ENCODE measurements around the gene ZNF195. TPM values are rescaled to one million over a fixed set of nuclear protein-coding genes. Genes with fewer than 3 reads are reported as not detected.
A peak's percentile ranks its signal among the peaks of the same experiment; 100 is the strongest.
"Not testable (repeated sequence)": the region's sequence is repeated elsewhere in the genome, so short reads cannot be mapped to it uniquely, and the experiment has no call there.

ZNF195 gene
- total and polyA plus RNA-seq, 2 experiments from 2014 or later, result 101 to 116 TPM

GRCh38 chr11:3402861-3403250, 23.9 kb upstream of the ZNF195 start:
- not testable (repeated sequence) for H3K36me3 ChIP-seq (ENCODE audit: insufficient read depth); H3K27ac Mint-ChIP-seq; ATAC-seq; DNase-seq (ENCODE audit: low spot score); H3K4me2 ChIP-seq; H3K4me3 ChIP-seq; H2AFZ ChIP-seq; H3K4me1 ChIP-seq (ENCODE audit: insufficient read depth); H3K9me3 Mint-ChIP-seq; H3K4me3 Mint-ChIP-seq; H3K4me1 Mint-ChIP-seq; H3K27ac ChIP-seq (ENCODE audit: low read depth); H3K27me3 Mint-ChIP-seq (ENCODE audit: insufficient read depth, low read depth, poor library complexity); H3K27me3 ChIP-seq (ENCODE audit: insufficient read depth); H3F3A ChIP-seq (replicated peaks; ENCODE audit: low read depth); H4K20me1 ChIP-seq (replicated peaks; ENCODE audit: insufficient read depth); H3K79me2 ChIP-seq (replicated peaks; ENCODE audit: insufficient read depth); H3K9me2 ChIP-seq (ENCODE audit: insufficient read depth)
- H3K36me3 Mint-ChIP-seq (ENCODE audit: low read depth), result peaks cover 94% of the 10 kb centered on the region

GRCh38 chr11:3402181-3402860, 23.4 kb upstream of the ZNF195 start:
- H3K9me3 Mint-ChIP-seq; H3K4me3 Mint-ChIP-seq; H3K27me3 Mint-ChIP-seq (ENCODE audit: insufficient read depth, low read depth, poor library complexity); H3K27me3 ChIP-seq (ENCODE audit: insufficient read depth); H3K4me2 ChIP-seq; H3K4me3 ChIP-seq; ATAC-seq; H3K27ac ChIP-seq (ENCODE audit: low read depth); H3F3A ChIP-seq (replicated peaks; ENCODE audit: low read depth); H4K20me1 ChIP-seq (replicated peaks; ENCODE audit: insufficient read depth); H3K4me1 ChIP-seq (ENCODE audit: insufficient read depth); DNase-seq (ENCODE audit: low spot score); H3K36me3 ChIP-seq (ENCODE audit: insufficient read depth); H3K4me1 Mint-ChIP-seq; H2AFZ ChIP-seq; H3K9me2 ChIP-seq (ENCODE audit: insufficient read depth); H3K79me2 ChIP-seq (replicated peaks; ENCODE audit: insufficient read depth): not testable (repeated sequence)
- Mint-ChIP-seq H3K27ac (peak overlapping the region; percentile 84; the same call in 1 of the 2 replicates), H3K36me3 (ENCODE audit: low read depth) (peaks cover 95% of the 10 kb centered on the region)

- not testable (repeated sequence) for H3K27me3 Mint-ChIP-seq (ENCODE audit: insufficient read depth, low read depth, poor library complexity); H2AFZ ChIP-seq; H3K36me3 ChIP-seq (ENCODE audit: insufficient read depth); H3K4me2 ChIP-seq; H3K4me1 ChIP-seq (ENCODE audit: insufficient read depth); H3K79me2 ChIP-seq (replicated peaks; ENCODE audit: insufficient read depth); H3F3A ChIP-seq (replicated peaks; ENCODE audit: low read depth); H3K27me3 ChIP-seq (ENCODE audit: insufficient read depth); H3K4me3 ChIP-seq; H3K4me1 Mint-ChIP-seq; ATAC-seq; H3K27ac ChIP-seq (ENCODE audit: low read depth); H3K27ac Mint-ChIP-seq; H4K20me1 ChIP-seq (replicated peaks; ENCODE audit: insufficient read depth); DNase-seq (ENCODE audit: low spot score); H3K4me3 Mint-ChIP-seq; H3K9me3 Mint-ChIP-seq; H3K9me2 ChIP-seq (ENCODE audit: insufficient read depth)
- H3K36me3 Mint-ChIP-seq (ENCODE audit: low read depth), result peaks cover 94% of the 10 kb centered on the region
Observed at GRCh38 chr11:3401052-3401451, 22.1 kb upstream of the ZNF195 start.

- H3K9me2 ChIP-seq (ENCODE audit: insufficient read depth); H3K4me1 Mint-ChIP-seq; H3K79me2 ChIP-seq (replicated peaks; ENCODE audit: insufficient read depth); H3K27ac ChIP-seq (ENCODE audit: low read depth); H2AFZ ChIP-seq; H4K20me1 ChIP-seq (replicated peaks; ENCODE audit: insufficient read depth); DNase-seq (ENCODE audit: low spot score); H3K4me3 ChIP-seq; H3K4me1 ChIP-seq (ENCODE audit: insufficient read depth); H3K9me3 Mint-ChIP-seq; H3K36me3 ChIP-seq (ENCODE audit: insufficient read depth); ATAC-seq; H3K27me3 ChIP-seq (ENCODE audit: insufficient read depth); H3K4me3 Mint-ChIP-seq; H3F3A ChIP-seq (replicated peaks; ENCODE audit: low read depth); H3K4me2 ChIP-seq: not testable (repeated sequence)
- Mint-ChIP-seq H3K27me3 (ENCODE audit: insufficient read depth, low read depth, poor library complexity) (peaks cover 15% of the 10 kb centered on the region), H3K27ac (peak overlapping the region; percentile 81; the same call in 1 of the 2 replicates), H3K36me3 (ENCODE audit: low read depth) (peaks cover 96% of the 10 kb centered on the region)
Observed at GRCh38 chr11:3398509-3398908, 19.6 kb upstream of the ZNF195 start.

GRCh38 chr11:3398106-3398505, 19.2 kb upstream of the ZNF195 start:
- H3K36me3 ChIP-seq (ENCODE audit: insufficient read depth); H3K27ac Mint-ChIP-seq: not testable (repeated sequence)

GRCh38 chr11:3397210-3397609, 18.3 kb upstream of the ZNF195 start:
- not testable (repeated sequence) for H3K4me2 ChIP-seq

More at GRCh38 chr11:3398106-3398505, 19.2 kb upstream of the ZNF195 start:
- not testable (repeated sequence) for H3K27me3 ChIP-seq (ENCODE audit: insufficient read depth); H3K4me1 ChIP-seq (ENCODE audit: insufficient read depth); H3K4me3 Mint-ChIP-seq; ATAC-seq; H3K4me2 ChIP-seq; H3K79me2 ChIP-seq (replicated peaks; ENCODE audit: insufficient read depth); H3K4me1 Mint-ChIP-seq; H3K27ac ChIP-seq (ENCODE audit: low read depth); H3K9me2 ChIP-seq (ENCODE audit: insufficient read depth); DNase-seq (ENCODE audit: low spot score); H3K4me3 ChIP-seq; H4K20me1 ChIP-seq (replicated peaks; ENCODE audit: insufficient read depth); H3F3A ChIP-seq (replicated peaks; ENCODE audit: low read depth); H2AFZ ChIP-seq; H3K9me3 Mint-ChIP-seq
- Mint-ChIP-seq H3K27me3 (ENCODE audit: insufficient read depth, low read depth, poor library complexity) (peaks cover 18% of the 10 kb centered on the region), H3K36me3 (ENCODE audit: low read depth) (peaks cover 96% of the 10 kb centered on the region)

More at GRCh38 chr11:3397210-3397609, 18.3 kb upstream of the ZNF195 start:
- H3K4me1 ChIP-seq (ENCODE audit: insufficient read depth); H3K27ac ChIP-seq (ENCODE audit: low read depth); DNase-seq (ENCODE audit: low spot score); H3F3A ChIP-seq (replicated peaks; ENCODE audit: low read depth); H3K79me2 ChIP-seq (replicated peaks; ENCODE audit: insufficient read depth); H3K4me3 Mint-ChIP-seq; H3K36me3 ChIP-seq (ENCODE audit: insufficient read depth); H3K4me3 ChIP-seq; H3K27ac Mint-ChIP-seq; ATAC-seq; H3K4me1 Mint-ChIP-seq; H3K9me3 Mint-ChIP-seq; H4K20me1 ChIP-seq (replicated peaks; ENCODE audit: insufficient read depth); H2AFZ ChIP-seq; H3K9me2 ChIP-seq (ENCODE audit: insufficient read depth); H3K27me3 ChIP-seq (ENCODE audit: insufficient read depth): not testable (repeated sequence)
- Mint-ChIP-seq H3K27me3 (ENCODE audit: insufficient read depth, low read depth, poor library complexity) (peaks cover 25% of the 10 kb centered on the region), H3K36me3 (ENCODE audit: low read depth) (peaks cover 96% of the 10 kb centered on the region)
